HUDEP-2 (cell line): ENCODE results near the gene OR5K4.

Experiments
- DNase-seq, 76 experiments: peaks; one replicate each; lab custom pipeline; 2025; ENCODE audit not compliant: unreplicated experiment in 76 of 76; lab: John Stamatoyannopoulos, UW

The OR5K4 gene

GRCh38 chr3:98353554-98353953 lies at the start of gene OR5K4:
TSS of gene OR5K4 (plus strand) at chr3:98353854. CDS start at chr3:98353854, 0 bp downstream.
- no peak for DNase-seq

GRCh38 chr3:98322101-98322500 lies 31.6 kb upstream of the OR5K4 start:
- no peak for DNase-seq

GRCh38 chr3:98322686-98323085 lies 31.0 kb upstream of the OR5K4 start:
- DNase-seq = no peak

GRCh38 chr3:98323425-98323824 lies 30.2 kb upstream of the OR5K4 start:
- DNase-seq = no peak

GRCh38 chr3:98325055-98325454 lies 28.6 kb upstream of the OR5K4 start:
- no peak for DNase-seq

GRCh38 chr3:98326105-98326893 lies 27.4 kb upstream of the OR5K4 start:
- DNase-seq = no peak

- no peak for DNase-seq
Measured at GRCh38 chr3:98326945-98327344, 26.7 kb upstream of the OR5K4 start.

GRCh38 chr3:98328933-98329332 lies 24.7 kb upstream of the OR5K4 start:
- no peak for DNase-seq

GRCh38 chr3:98329392-98330124 lies 24.1 kb upstream of the OR5K4 start:
- DNase-seq = peak in 29 of 76 experiments; percentile 0 to 32 (median 9)

- no peak for DNase-seq
Measured at GRCh38 chr3:98331329-98331728, 22.3 kb upstream of the OR5K4 start.

- DNase-seq = peak in 10 of 76 experiments; percentile 0 to 35 (median 6)
Measured at GRCh38 chr3:98333989-98334606, 19.6 kb upstream of the OR5K4 start.

- no peak for DNase-seq
Measured at GRCh38 chr3:98339031-98339430, 14.6 kb upstream of the OR5K4 start.

- no peak for DNase-seq
Measured at GRCh38 chr3:98341758-98342157, 11.9 kb upstream of the OR5K4 start.

- peak in 42 of 76 experiments; percentile 3 to 72 (median 31) for DNase-seq
Measured at GRCh38 chr3:98343647-98344507, 9.8 kb upstream of the OR5K4 start.

- DNase-seq = no peak
Measured at GRCh38 chr3:98350082-98350481, 3.6 kb upstream of the OR5K4 start.

- no peak for DNase-seq
Measured at GRCh38 chr3:98359250-98359649, 5.6 kb downstream of the OR5K4 start.

- DNase-seq = peak in 8 of 76 experiments; percentile 2 to 35 (median 8)
Measured at GRCh38 chr3:98359993-98360675, 6.5 kb downstream of the OR5K4 start.

GRCh38 chr3:98360681-98361080 lies 7.0 kb downstream of the OR5K4 start:
- DNase-seq = no peak

GRCh38 chr3:98361289-98361688 lies 7.6 kb downstream of the OR5K4 start:
- DNase-seq = no peak
